Measurements from ENCODE around the gene POLR2F. TPM values are rescaled to one million over a fixed set of nuclear protein-coding genes. Genes with fewer than 3 reads are reported as not detected.
A peak's percentile ranks its signal among the peaks of the same experiment; 100 is the strongest.

Gene POLR2F
- total RNA-seq, 1 experiment from 2014 or later, result 141 TPM

- Histone ChIP-seq H3K4me2 (ENCODE audit: insufficient read depth, insufficient read length, low read length) (no peak overlapping the region), H2BK12ac (ENCODE audit: insufficient read length, low read depth, low read length) (no peak overlapping the region), H3K23ac (ENCODE audit: insufficient read length, low read depth, low read length) (no peak overlapping the region), H3K9ac (ENCODE audit: extremely low read depth, insufficient read length, low read length) (no peak overlapping the region), H3K14ac (ENCODE audit: insufficient read depth, low read length) (no peak overlapping the region), H3K79me1 (ENCODE audit: insufficient read depth, low read depth, low read length, poor library complexity, severe bottlenecking) (no peaks in the 10 kb centered on the region), H4K5ac (ENCODE audit: insufficient read length, low read depth, low read length) (no peak overlapping the region), H4K20me1 (ENCODE audit: control insufficient read depth, insufficient read depth, insufficient read length) (peaks cover 3% of the 10 kb centered on the region), H3K9me3 (ENCODE audit: control insufficient read depth, low read depth, low read length) (no peaks in the 10 kb centered on the region), H4K8ac (replicated peaks; ENCODE audit: insufficient read length, low read depth, low read length) (no peak overlapping the region), H3K79me2 (ENCODE audit: insufficient read depth, low read length) (no peaks in the 10 kb centered on the region), H3K27ac (ENCODE audit: insufficient read length, low read depth, low read length) (no peak overlapping the region), H3K4me1 (ENCODE audit: insufficient read depth, low read length) (no peaks in the 10 kb centered on the region; the same call in 1 of the 2 replicates), H3T11ph (ENCODE audit: low read length) (no peak overlapping the region), H3K18ac (ENCODE audit: insufficient read length, low read depth, low read length) (no peak overlapping the region), H3K23me2 (ENCODE audit: insufficient read length, low read depth, low read length, poor library complexity, severe bottlenecking) (no peaks in the 10 kb centered on the region), H3K4ac (ENCODE audit: low read depth, low read length) (no peak overlapping the region), H2BK15ac (ENCODE audit: low read depth, low read length) (no peak overlapping the region), H2BK5ac (ENCODE audit: insufficient read length, low read length) (no peak overlapping the region), H4K91ac (ENCODE audit: insufficient read length, low read depth, low read length) (no peak overlapping the region), H2BK120ac (ENCODE audit: low read depth, low read length, poor library complexity, severe bottlenecking) (no peak overlapping the region), H3K27me3 (ENCODE audit: insufficient read depth, low read length) (no peaks in the 10 kb centered on the region), H2BK20ac (ENCODE audit: low read depth, low read length, poor library complexity, severe bottlenecking) (no peak overlapping the region), H3K56ac (ENCODE audit: insufficient read length, low read depth, low read length) (no peak overlapping the region), H2AFZ (ENCODE audit: low read length) (no peak overlapping the region), H2AK5ac (ENCODE audit: insufficient read length, low read length) (no peak overlapping the region)
- peaks cover 30 to 36% of the 10 kb centered on the region in 2 experiments for H3K4me1 Mint-ChIP-seq
- H3K9me3 Mint-ChIP-seq, result 0 out of 5 replicates have a peak, but pooled peaks cover 0 to 3% of the 10 kb centered on the region in 2 experiments
- H3K36me3 Mint-ChIP-seq (ENCODE audit: insufficient read depth in 1 of 3, low read depth in 3 of 3), result peaks cover 21 to 58% (median 45%) of the 10 kb centered on the region in 3 experiments; a peak in 6 of 7 replicates
- no CpG with 5 or more reads among the region's 1 CpG for WGBS (ENCODE audit: extremely low coverage, insufficient read length, low lambda C conversion rate)
- DNase-seq, result no peak
- H3K27me3 Mint-ChIP-seq (ENCODE audit: low read depth), result no peaks in the 10 kb centered on the region; the same call in 1 of the 2 replicates
- TF ChIP-seq CTCF (conservative IDR thresholded peaks at IDR 0.05), result no peak
- peak overlapping the region in 1 of 3 experiments; percentile 31; a peak in 3 of 7 replicates for H3K27ac Mint-ChIP-seq
- H3K4me3 Mint-ChIP-seq, result no peak overlapping the region; a peak in 2 of 5 replicates
Observed at GRCh38 chr22:37967147-37967546, 13.6 kb downstream of the POLR2F start.

All from H9 (cell line).